Fibroblast of lung (primary cell): Measurements from ENCODE around the gene ADAMTS6. TPM values are rescaled to one million over a fixed set of nuclear protein-coding genes. Genes with fewer than 3 reads are reported as not detected.

Experiments
- DNase-seq, 2 donors: peaks; one replicate each; pipeline versions ENCODE4 v3.0.0 to v3.0.0-alpha.2; 2010; ENCODE audit warnings: low read depth in 2 of 2
- H2AFZ ChIP-seq: 2 replicates; pipeline ENCODE4 v1.5.1; 2012; ENCODE audit warnings: low read length, control low read depth, inconsistent platforms
- H3K27ac ChIP-seq: 2 replicates; pipeline ENCODE4 v1.5.1; 2011; ENCODE audit warnings: low read length, control low read depth; ENCODE audit not compliant: insufficient read depth
- H3K27me3 ChIP-seq: 2 replicates; pipeline ENCODE4 v1.5.1; 2011; ENCODE audit warnings: mild to moderate bottlenecking, low read length; ENCODE audit not compliant: control insufficient read depth, insufficient read depth
- H3K36me3 ChIP-seq: 2 replicates; pipeline ENCODE4 v1.5.1; 2011; ENCODE audit warnings: low read length; ENCODE audit not compliant: control insufficient read depth, insufficient read depth
- H3K4me1 ChIP-seq: 2 replicates; pipeline ENCODE4 v1.5.1; 2011; ENCODE audit warnings: low read length; ENCODE audit not compliant: control insufficient read depth, insufficient read depth; ENCODE audit errors: extremely low read depth
- H3K4me2 ChIP-seq: 2 replicates; pipeline ENCODE4 v1.5.1; 2011; ENCODE audit warnings: low read length, control low read depth; ENCODE audit not compliant: insufficient read depth; ENCODE audit errors: extremely low read depth
- H3K4me3 ChIP-seq, 4 experiments: fragments of 200-600 bp in 1 of 4; sonication (generic) in 1 of 4; replicated peaks in 1 of 4; 2 replicates each; pipeline ENCODE4 v1.5.1; 2011 to 2016; ENCODE audit warnings: low read length in 4 of 4, low read depth in 3 of 4, mild to moderate bottlenecking in 3 of 4, control low read depth in 2 of 4, inconsistent platforms in 1 of 4, mixed read lengths in 1 of 4; ENCODE audit not compliant: insufficient read depth in 1 of 4; ENCODE audit errors: control extremely low read depth in 1 of 4
- H3K79me2 ChIP-seq: 2 replicates; pipeline ENCODE4 v1.5.1; 2012; ENCODE audit warnings: mild to moderate bottlenecking, low read length, inconsistent platforms; ENCODE audit not compliant: control insufficient read depth, insufficient read depth
- H3K9ac ChIP-seq: 2 replicates; pipeline ENCODE4 v1.5.1; 2011; ENCODE audit warnings: mild to moderate bottlenecking, low read length, control low read depth; ENCODE audit not compliant: insufficient read depth
- H3K9me3 ChIP-seq: 2 replicates; pipeline ENCODE4 v1.5.1; 2012; ENCODE audit warnings: low read depth, low read length; ENCODE audit not compliant: control insufficient read depth, insufficient read depth
- H4K20me1 ChIP-seq: 2 replicates; pipeline ENCODE4 v1.5.1; 2011; ENCODE audit warnings: low read length; ENCODE audit not compliant: control insufficient read depth, insufficient read depth; ENCODE audit errors: extremely low read depth
- CTCF ChIP-seq, 2 donors: IDR thresholded peaks in 1 of 2; conservative IDR thresholded peaks in 1 of 2; 1 replicate in 1 of 2; 2 replicates in 1 of 2; pipeline ENCODE4 v1.5.1; 2011 to 2012; ENCODE audit warnings: low read length in 2 of 2, control low read depth in 1 of 2, inconsistent platforms in 1 of 2, low read depth in 1 of 2, mild to moderate bottlenecking in 1 of 2
- EZH2 ChIP-seq: IDR thresholded peaks from 2 replicates; pipeline ENCODE4 v1.5.1; 2012; ENCODE audit warnings: low read length, control low read depth, mild to moderate bottlenecking; ENCODE audit errors: missing control alignments
- polyA plus RNA-seq, 2 donors: library from polyadenylated mRNA; depleted of rRNA in 1 of 2; stranded (reverse) in 1 of 2; unstranded in 1 of 2; fragments of >200 nt; gene quantifications; 2 replicates each; pipeline ENCODE4 v1.2.1, GENCODE V29; 2011 to 2012; ENCODE audit warnings: missing spikeins in 1 of 2
- total RNA-seq: library from RNA; depleted of rRNA; stranded (reverse); fragments of >200 nt; gene quantifications from 2 replicates; pipeline ENCODE4 v1.2.1, GENCODE V29; 2014

The ADAMTS6 gene
- total and polyA plus RNA-seq, 2 donors (not counting 1 experiment from before 2014, with no cell fraction given) = 7.5 to 45.2 TPM

GRCh38 chr5:65247594-65247993 is 234.1 kb downstream of the ADAMTS6 start:
- no peak overlapping the region for H3K27ac ChIP-seq
- H4K20me1 ChIP-seq = no peaks in the 10 kb centered on the region
- H3K79me2 ChIP-seq = no peaks in the 10 kb centered on the region
- no peaks in the 10 kb centered on the region for H3K36me3 ChIP-seq
- no peak for DNase-seq
- H3K4me3 ChIP-seq = no peak overlapping the region
- no peak for TF ChIP-seq EZH2
- no peak for TF ChIP-seq CTCF (conservative IDR thresholded peaks at IDR 0.05 in 1 of 2, IDR thresholded peaks at IDR 0.05 in 1 of 2; ENCODE audit: low read depth in 1 of 2, low read length in 2 of 2)
- no peak overlapping the region for H3K4me2 ChIP-seq
- H3K9ac ChIP-seq = no peak overlapping the region
- H3K4me1 ChIP-seq = no peaks in the 10 kb centered on the region
- H2AFZ ChIP-seq = no peak overlapping the region
- H3K27me3 ChIP-seq = no peaks in the 10 kb centered on the region
- no peaks in the 10 kb centered on the region for H3K9me3 ChIP-seq

GRCh38 chr5:65246741-65247140 is 235.0 kb downstream of the ADAMTS6 start:
- DNase-seq = no peak
- Histone ChIP-seq H3K9me3 (no peaks in the 10 kb centered on the region), H3K4me1 (no peaks in the 10 kb centered on the region), H3K4me3 (no peak overlapping the region), H3K4me2 (no peak overlapping the region), H4K20me1 (no peaks in the 10 kb centered on the region), H2AFZ (no peak overlapping the region), H3K79me2 (no peaks in the 10 kb centered on the region), H3K27me3 (no peaks in the 10 kb centered on the region), H3K27ac (no peak overlapping the region), H3K36me3 (no peaks in the 10 kb centered on the region), H3K9ac (no peak overlapping the region)
- TF ChIP-seq CTCF (conservative IDR thresholded peaks at IDR 0.05 in 1 of 2, IDR thresholded peaks at IDR 0.05 in 1 of 2; ENCODE audit: low read depth in 1 of 2, low read length in 2 of 2) = no peak
- no peak for TF ChIP-seq EZH2

- Histone ChIP-seq H3K4me2 (no peak overlapping the region), H3K36me3 (no peaks in the 10 kb centered on the region), H3K4me3 (no peak overlapping the region), H3K27ac (no peak overlapping the region), H3K79me2 (no peaks in the 10 kb centered on the region), H3K27me3 (no peaks in the 10 kb centered on the region), H3K4me1 (no peaks in the 10 kb centered on the region), H4K20me1 (no peaks in the 10 kb centered on the region), H3K9ac (no peak overlapping the region), H2AFZ (no peak overlapping the region), H3K9me3 (no peaks in the 10 kb centered on the region)
- TF ChIP-seq EZH2 = no peak
- TF ChIP-seq CTCF (conservative IDR thresholded peaks at IDR 0.05 in 1 of 2, IDR thresholded peaks at IDR 0.05 in 1 of 2; ENCODE audit: low read depth in 1 of 2, low read length in 2 of 2) = no peak
- DNase-seq = no peak
Measured at GRCh38 chr5:65244031-65244430, 237.7 kb downstream of the ADAMTS6 start.
